PFSK-1 (cell line): Measurements from ENCODE around the gene ZFHX3.

Experiments used
- FOXP2 ChIP-seq: optimal IDR thresholded peaks from 2 replicates; pipeline ENCODE3; 2011; ENCODE audit warnings: borderline replicate concordance, control low read depth, inconsistent platforms; ENCODE audit not compliant: insufficient read depth; ENCODE audit errors: extremely low read length, extremely low read depth
- POLR2AphosphoS5 ChIP-seq: IDR thresholded peaks from 2 replicates; pipeline ENCODE4 v1.6.1; 2012; ENCODE audit warnings: low read depth, mild to moderate bottlenecking, control low read depth, low read length, moderate library complexity
- REST ChIP-seq, 2 experiments: IDR thresholded peaks; 2 replicates each; pipeline versions ENCODE4 v1.6.1 to v1.8.0; 2011 to 2012; ENCODE audit warnings: low read depth in 2 of 2, low read length in 2 of 2, control low read depth in 1 of 2, inconsistent platforms in 1 of 2, mild to moderate bottlenecking in 1 of 2, moderate library complexity in 1 of 2; ENCODE audit not compliant: insufficient read depth in 1 of 2
- SIN3A ChIP-seq: IDR thresholded peaks from 2 replicates; pipeline ENCODE4 v1.6.1; 2012; ENCODE audit warnings: mild to moderate bottlenecking, low read length, moderate library complexity, borderline replicate concordance; ENCODE audit not compliant: insufficient read depth
- TAF1 ChIP-seq: IDR thresholded peaks from 2 replicates; pipeline ENCODE4 v1.6.1; 2012; ENCODE audit warnings: low read length, control low read depth, borderline replicate concordance; ENCODE audit not compliant: insufficient read depth

Gene ZFHX3

GRCh38 chr16:73031155-73031866 lies 16.6 kb downstream of the ZFHX3 start:
- TF ChIP-seq FOXP2 (no peak), POLR2AphosphoS5 (no peak), REST (IDR thresholded peaks at IDR 0.05; ENCODE audit: insufficient read depth in 1 of 2, low read depth in 2 of 2, low read length in 2 of 2) (no peak), TAF1 (no peak), SIN3A (no peak)

- TF ChIP-seq POLR2AphosphoS5 (no peak), TAF1 (no peak), REST (IDR thresholded peaks at IDR 0.05; ENCODE audit: insufficient read depth in 1 of 2, low read depth in 2 of 2, low read length in 2 of 2) (no peak), FOXP2 (no peak), SIN3A (no peak)
Observed at GRCh38 chr16:73028721-73029361, 19.1 kb downstream of the ZFHX3 start.

- TF ChIP-seq REST (IDR thresholded peaks at IDR 0.05; ENCODE audit: insufficient read depth in 1 of 2, low read depth in 2 of 2, low read length in 2 of 2): no peak
- TF ChIP-seq TAF1: no peak
- no peak for TF ChIP-seq SIN3A
- TF ChIP-seq FOXP2: no peak
- TF ChIP-seq POLR2AphosphoS5: no peak
Observed at GRCh38 chr16:73028263-73028662, 19.7 kb downstream of the ZFHX3 start.

GRCh38 chr16:73027685-73028111 lies 20.2 kb downstream of the ZFHX3 start:
- TF ChIP-seq TAF1: no peak
- TF ChIP-seq POLR2AphosphoS5: no peak
- TF ChIP-seq FOXP2: no peak
- TF ChIP-seq REST (IDR thresholded peaks at IDR 0.05; ENCODE audit: insufficient read depth in 1 of 2, low read depth in 2 of 2, low read length in 2 of 2): no peak
- no peak for TF ChIP-seq SIN3A
